HG03521 (cell line): Measurements from ENCODE around the gene CEP44.
"Not testable (repeated sequence)": the region's sequence is repeated elsewhere in the genome, so short reads cannot be mapped to it uniquely, and the experiment has no call there.

ENCODE experiments used
- ATAC-seq: cut with Tn5 transposase; IDR thresholded peaks from one replicate; pipeline ENCODE4 v1.9.1; 2021; ENCODE audit warnings: mild to moderate bottlenecking, moderate library complexity; ENCODE audit not compliant: unreplicated experiment

Gene CEP44

GRCh38 chr4:174283507-174284471, at the start of gene CEP44, which contains the start of gene FBXO8:
CEP44 (plus strand) TSS chr4:174283911; CDS start chr4:174299122, 15,211 bp downstream.
FBXO8 (minus strand) TSS chr4:174283667; CDS start chr4:174263092, 20,575 bp downstream.
- peak; percentile 39 for ATAC-seq

- no peak for ATAC-seq
These were observed 47.4 kb upstream of the CEP44 start for GRCh38 chr4:174236359-174236758.

GRCh38 chr4:174241162-174241561, 42.5 kb upstream of the CEP44 start:
- no peak for ATAC-seq

GRCh38 chr4:174244441-174244840, 39.3 kb upstream of the CEP44 start:
- no peak for ATAC-seq

- no peak for ATAC-seq
These were observed 38.0 kb upstream of the CEP44 start for GRCh38 chr4:174245714-174246113.

GRCh38 chr4:174248407-174248806, 35.3 kb upstream of the CEP44 start:
- no peak for ATAC-seq

- no peak for ATAC-seq
These were observed 31.3 kb upstream of the CEP44 start for GRCh38 chr4:174252412-174252811.

- no peak for ATAC-seq
These were observed 29.1 kb upstream of the CEP44 start for GRCh38 chr4:174254613-174255012.

GRCh38 chr4:174255374-174255773, 28.3 kb upstream of the CEP44 start:
- ATAC-seq: no peak

GRCh38 chr4:174255786-174256185, 27.9 kb upstream of the CEP44 start:
- ATAC-seq: no peak

- no peak for ATAC-seq
These were observed 27.4 kb upstream of the CEP44 start for GRCh38 chr4:174256277-174256713.

- no peak for ATAC-seq
These were observed 24.1 kb upstream of the CEP44 start for GRCh38 chr4:174259580-174259979.

GRCh38 chr4:174260099-174260498, 23.6 kb upstream of the CEP44 start:
- ATAC-seq: no peak

- not testable (repeated sequence) for ATAC-seq
These were observed 22.3 kb upstream of the CEP44 start for GRCh38 chr4:174261432-174261831.

- no peak for ATAC-seq
These were observed 20.9 kb upstream of the CEP44 start for GRCh38 chr4:174262624-174263444.

GRCh38 chr4:174263445-174263736, 20.3 kb upstream of the CEP44 start:
- ATAC-seq: no peak

- ATAC-seq: no peak
These were observed 17.8 kb upstream of the CEP44 start for GRCh38 chr4:174265916-174266315.

GRCh38 chr4:174266416-174266815, 17.3 kb upstream of the CEP44 start:
- ATAC-seq: no peak

GRCh38 chr4:174273930-174274329, 9.8 kb upstream of the CEP44 start:
- no peak for ATAC-seq

GRCh38 chr4:174274436-174274835, 9.3 kb upstream of the CEP44 start:
- ATAC-seq: no peak

GRCh38 chr4:174275101-174275500, 8.6 kb upstream of the CEP44 start:
- ATAC-seq: no peak

GRCh38 chr4:174277433-174277832, 6.3 kb upstream of the CEP44 start:
- ATAC-seq: no peak
